Measurements from ENCODE around the gene SGIP1.
"Not testable (repeated sequence)": the region's sequence is repeated elsewhere in the genome, so short reads cannot be mapped to it uniquely, and the experiment has no call there.

Gene SGIP1

DNA sequence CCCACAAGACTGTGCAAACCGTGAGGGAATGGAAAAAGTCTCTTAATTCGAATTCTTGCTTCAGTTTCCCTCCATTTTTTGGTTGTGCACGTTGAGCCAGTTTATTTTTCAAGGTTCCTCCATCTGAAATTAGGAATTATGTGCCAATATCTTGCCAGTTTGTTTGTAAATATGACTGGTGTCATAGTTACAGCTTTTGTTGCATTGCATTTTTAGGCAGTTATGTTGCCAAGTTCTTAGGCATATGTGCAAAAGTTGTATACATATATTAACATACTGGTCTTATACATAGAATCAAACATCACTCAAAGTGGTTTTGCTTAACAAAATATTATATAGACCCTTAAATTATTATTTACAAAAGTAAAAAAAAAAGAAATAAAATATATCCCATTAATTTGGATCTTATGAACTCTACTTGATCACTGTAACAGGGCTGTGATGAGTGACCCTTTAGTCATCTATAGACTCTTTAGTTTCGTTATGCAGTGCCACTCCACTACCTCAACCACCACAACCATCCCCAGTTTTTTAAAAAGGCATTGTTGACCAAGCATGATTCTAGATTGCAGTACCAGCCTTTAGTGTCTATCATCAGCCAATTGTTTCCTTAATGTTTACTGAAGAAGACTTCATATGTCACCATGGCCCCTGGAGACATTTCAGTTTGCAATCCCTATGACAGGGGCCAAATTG is 197.4 kb downstream of the SGIP1 start:
- DNase-seq (ENCODE audit: low spot score): no peak

DNA sequence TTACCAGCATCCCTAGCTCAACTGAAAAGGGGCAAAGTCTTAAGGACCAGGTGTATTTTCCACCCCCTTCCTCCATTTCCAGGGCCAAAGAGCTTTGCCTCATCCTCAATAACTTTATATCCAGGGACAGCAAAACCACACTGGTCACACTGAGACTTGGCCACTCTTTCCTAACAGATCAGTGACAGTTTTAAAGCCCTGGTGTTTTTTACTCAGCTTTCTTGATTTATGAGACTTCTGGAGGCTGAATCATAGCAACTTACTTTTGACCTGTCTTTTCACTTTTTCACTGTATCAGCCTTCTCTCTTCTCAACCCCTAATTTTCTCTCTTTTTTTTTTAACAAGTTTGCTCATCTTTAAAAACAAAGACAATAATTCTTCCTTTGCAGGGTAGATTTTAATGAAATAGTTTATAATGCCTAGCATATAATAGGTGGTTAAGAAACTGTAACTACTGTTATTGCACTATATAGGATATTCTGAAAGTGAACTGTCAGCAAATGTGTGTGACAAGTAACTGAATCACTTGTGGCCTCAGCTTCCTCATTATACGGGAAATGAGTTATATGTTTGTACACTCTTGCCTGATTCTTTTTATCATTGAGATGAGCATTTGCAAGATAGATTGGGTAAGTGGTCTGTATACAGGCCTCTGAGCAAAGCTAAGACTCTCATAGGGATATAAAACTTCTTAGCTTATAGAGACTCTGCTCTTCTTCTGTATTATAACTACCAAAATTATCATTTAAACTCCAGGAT is 198.6 kb downstream of the SGIP1 start:
- no peak for DNase-seq (ENCODE audit: low spot score)

DNA sequence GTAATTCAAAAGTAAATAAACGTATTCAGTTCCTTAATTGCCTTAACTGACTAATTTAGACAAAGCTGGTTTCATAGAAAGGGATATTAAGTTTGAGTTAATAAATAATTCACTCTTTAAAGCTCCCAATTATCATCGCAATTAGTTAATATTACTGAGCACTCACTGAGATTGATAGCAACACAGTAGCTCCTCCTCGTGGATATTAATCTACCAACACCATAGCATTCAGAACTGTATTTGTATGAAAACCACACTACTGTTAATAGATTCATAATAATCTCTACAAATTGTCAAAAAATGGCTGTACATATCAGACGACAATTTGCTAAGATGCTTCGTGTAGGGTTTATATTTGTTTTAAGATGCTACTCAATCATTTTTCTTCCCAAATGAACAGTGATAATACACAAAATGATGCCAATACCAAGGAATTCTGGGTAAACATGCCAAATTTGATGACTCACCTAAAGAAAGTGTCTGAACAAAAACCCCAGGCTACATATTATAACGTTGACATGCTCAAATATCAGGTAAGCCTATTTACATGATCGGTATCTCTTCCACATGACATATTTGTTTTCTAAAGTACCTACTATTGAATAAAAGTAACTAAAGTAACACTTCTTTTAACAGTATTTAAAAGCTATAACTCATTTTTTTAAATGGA is 199.5 kb downstream of the SGIP1 start:
- DNase-seq (ENCODE audit: low spot score): no peak

DNA sequence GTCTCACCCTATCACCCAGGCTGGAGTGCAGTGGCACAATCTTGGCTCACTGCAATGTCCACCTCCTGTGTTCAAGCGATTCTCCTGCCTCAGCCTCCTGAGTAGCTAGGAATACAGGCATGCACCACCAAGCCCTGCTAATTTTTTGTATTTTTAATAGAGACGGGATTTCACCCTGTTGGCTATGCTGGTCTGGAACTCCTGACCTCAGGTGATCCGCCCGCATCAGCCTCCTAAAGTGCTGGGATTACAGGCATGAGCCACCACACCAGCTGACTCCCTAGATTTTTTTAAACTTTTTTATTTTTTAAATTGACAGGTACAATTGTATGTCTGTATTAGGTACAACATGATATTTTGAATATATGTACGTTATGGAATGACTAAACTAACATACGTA is 200.6 kb downstream of the SGIP1 start:
- not testable (repeated sequence) for DNase-seq (ENCODE audit: low spot score)

DNA sequence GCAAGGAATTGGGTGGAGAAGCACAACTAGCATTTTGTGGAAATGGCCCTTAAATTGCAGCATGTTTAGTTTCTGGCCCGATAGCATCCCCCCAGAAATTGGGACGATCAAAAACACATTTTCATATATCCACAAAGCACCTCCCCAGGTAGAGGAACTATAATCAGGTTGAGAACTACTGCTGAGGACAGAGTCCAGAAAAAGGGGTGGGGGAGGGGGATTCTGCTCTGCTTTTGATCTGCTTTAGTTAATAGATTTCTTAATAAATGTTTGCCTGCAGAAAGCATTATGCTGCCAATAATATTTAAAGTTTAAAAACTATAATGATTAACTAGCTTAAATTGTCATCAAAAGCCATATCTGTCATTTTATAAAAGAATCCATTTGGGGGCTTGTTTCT is 203.9 kb downstream of the SGIP1 start:
- no peak for DNase-seq (ENCODE audit: low spot score)

DNA sequence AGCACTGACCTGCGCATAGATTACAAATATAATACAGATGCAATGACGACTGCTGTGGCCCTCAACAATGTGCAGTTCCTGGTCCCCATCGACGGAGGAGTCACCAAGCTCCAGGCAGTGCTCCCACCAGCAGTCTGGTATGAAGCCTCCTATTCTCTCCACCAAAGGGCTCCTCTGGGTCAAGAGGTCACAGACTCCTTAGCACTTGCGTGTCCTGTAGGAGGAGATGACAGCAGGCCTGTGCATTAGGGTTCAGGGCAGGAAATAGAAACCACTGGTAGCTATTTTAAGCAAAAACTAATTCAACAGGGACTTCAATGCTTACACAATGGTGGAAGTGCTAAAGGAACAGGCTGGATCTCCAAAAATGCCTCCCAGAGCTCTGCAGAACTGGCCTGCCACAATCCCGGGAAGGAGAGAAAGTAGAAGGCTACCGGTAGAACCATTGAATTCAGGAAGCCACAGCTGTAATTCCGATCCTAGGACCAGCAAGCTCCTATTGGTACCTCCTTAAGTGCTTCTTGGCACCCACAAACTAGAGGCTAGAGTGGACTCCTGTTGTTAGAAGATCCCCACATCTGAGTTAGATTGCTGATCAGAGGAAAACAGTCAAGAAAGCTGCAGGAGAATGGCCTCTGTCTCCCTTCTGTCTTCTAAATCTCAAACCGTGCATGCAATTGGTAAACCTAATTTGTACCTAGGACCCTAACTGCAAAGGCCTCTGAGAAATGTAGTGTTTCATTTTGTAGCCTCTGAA is 205.6 kb downstream of the SGIP1 start:
- no peak for DNase-seq (ENCODE audit: low spot score)

DNA sequence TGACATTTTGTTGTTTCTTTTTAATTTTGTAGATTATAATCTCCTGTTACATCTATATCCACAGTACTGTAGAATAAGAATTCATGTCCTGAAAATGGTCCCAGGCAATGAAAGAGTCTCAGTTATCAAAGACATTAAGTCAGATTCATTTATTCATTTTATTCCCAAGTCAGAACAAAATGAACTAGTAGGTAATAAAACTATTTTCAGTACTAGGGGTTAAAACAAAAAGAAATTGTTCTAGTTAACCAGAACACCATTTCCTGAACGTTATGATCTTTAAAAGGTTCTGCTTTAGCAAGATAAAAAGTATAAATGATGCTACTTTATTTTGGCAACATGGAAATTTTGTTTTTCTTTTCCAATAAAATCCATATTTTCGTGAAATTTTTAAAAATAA is 211.5 kb downstream of the SGIP1 start:
- DNase-seq (ENCODE audit: low spot score): no peak

DNA sequence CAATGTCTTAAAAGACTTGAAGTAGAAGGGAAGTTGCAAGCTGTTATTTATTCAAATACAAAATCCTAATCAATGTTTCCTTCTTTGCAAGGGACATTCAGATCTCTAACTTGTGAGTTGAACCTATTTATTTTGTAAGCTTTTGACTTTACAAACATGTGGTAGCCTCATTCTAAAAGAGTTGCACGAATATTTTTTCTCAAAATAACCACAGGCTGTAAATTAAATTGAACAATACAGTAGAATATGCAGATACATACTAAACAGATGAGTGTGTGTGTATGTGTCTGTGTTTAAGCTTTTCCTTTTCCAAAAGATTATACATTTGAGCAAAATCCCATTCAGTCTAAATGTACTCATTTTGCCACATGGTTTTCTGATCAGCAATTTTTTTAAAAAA is 213.5 kb downstream of the SGIP1 start:
- DNase-seq (ENCODE audit: low spot score): no peak

DNA sequence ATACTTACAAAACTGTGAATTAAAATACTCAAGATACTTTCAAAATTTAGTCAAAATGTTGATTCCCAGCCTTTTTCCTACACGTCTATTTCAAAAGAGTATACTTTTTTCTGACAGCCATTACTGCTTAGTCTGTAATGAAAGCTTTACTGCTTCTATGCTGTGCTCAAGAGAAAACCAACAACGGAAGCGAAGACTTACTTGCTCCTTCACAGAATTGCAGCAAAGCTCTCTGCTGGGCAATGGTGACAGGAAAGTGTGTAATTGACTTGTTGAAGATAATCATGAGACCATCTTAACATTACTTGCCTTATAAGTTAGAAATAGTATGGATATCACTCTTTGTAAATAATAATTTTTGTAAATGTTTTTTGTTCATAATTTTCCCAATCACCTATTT is 216.6 kb downstream of the SGIP1 start:
- no peak for DNase-seq (ENCODE audit: low spot score)

DNA sequence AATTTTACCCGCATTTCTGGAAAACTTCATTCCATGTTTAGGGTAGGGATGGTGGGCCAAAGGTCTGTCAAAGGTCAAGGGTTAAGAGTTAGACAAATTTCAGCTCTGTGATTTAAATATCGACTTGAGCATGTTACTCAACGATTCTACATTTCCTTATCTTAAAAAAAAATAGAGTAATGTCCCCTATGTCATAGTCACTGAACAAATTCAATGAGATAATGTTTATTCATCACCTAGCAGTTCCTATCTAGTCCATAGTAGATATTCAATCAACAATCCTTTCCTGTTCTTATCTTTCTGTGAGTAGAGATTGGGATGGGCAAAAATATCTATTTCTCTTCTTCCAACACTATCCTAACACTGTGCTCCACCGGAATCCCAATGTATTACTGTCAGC is 217.2 kb downstream of the SGIP1 start:
- no peak for DNase-seq (ENCODE audit: low spot score)

DNA sequence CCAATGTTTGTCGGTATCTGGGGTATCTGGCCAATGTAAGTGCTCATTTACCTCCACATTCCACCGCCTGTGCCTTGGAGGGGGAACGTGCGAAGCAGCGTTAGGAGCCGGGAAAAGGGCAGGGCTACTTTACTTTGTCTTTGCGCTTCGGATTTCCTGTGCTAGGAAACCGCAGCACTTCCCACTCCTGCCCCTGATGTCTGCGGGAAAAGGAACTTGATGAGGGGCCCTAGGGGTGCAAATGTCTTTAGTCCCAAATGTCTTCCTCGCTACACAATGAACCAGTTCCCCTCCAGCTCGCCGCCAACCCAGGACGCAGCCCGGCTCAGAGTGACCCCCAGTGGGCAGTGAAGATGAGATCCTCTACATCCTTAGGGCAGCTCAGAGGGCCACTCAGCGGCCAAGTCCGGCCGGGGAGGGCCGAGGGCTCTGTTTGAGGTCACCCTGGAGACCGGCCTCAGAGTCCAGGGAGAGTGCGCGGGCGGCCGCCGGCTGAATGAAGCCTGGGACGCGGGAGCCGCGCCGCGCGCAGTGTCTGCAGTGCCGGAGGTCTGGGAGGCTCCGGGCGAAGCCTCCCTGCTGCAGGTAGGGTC is 218.1 kb downstream of the SGIP1 start, which contains the start of gene DYNLT5:
Gene DYNLT5 (plus strand): TSS at position 460 of the 593 bp plus-strand sequence. CDS start 2,200 bp downstream, outside the sequence.
- DNase-seq (ENCODE audit: low spot score): no peak

DNA sequence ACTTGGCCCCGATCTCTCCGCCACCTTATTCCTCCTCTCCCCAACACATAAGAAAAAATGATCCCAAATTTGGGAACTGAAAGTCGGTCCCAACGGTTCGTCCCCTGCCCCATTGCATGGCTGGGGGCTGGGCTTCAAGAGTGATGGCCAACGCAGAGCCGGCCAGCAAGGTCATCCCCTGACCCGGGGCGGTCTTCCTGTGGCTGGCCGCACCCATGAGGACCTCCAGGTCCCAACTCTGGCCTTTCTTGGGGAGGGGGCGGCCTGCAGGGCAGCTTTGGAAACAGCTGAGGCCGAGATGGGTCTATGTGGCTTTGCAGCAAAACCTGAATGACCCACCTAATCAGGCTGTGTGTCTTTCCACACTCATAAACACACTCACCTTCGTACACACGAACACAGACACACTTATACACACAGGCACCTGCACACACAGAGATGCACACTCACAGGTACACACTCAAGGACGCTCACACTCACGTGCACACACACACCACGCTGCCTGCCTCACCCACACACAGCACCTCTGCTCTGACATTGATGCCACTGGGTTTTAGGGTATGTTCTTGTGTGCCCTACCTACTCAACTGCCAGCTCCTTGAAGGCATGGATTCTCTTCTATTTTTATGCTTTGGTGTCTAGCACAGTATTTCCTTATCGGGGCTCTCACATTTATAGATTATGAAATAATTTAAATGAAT is 218.9 kb downstream of the SGIP1 start:
- DNase-seq (ENCODE audit: low spot score): no peak

DNA sequence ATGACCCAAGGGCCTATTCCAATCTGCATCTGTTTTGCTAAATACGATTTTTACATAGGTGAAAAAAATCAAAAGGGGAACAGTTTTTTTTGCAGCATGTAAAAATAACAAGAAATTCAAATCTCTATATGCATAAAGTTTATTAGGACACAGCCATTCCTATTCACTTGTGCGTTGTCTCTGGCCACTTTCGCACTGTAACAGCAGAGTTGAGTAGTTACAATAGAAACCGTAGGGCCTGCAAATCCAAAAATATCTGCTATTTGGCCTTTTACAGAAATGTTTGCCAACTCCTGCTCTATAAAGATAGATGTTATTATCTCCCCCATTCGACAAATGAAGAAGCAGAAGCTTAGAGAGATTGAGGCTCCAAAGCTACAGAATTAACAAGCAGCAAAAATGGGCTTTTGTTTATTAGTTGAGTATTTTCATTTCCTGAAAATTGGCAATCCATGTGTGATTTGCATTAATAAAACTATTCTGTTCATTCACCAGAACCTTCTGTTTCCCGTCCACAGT is 223.8 kb downstream of the SGIP1 start:
- DNase-seq (ENCODE audit: low spot score): no peak

DNA sequence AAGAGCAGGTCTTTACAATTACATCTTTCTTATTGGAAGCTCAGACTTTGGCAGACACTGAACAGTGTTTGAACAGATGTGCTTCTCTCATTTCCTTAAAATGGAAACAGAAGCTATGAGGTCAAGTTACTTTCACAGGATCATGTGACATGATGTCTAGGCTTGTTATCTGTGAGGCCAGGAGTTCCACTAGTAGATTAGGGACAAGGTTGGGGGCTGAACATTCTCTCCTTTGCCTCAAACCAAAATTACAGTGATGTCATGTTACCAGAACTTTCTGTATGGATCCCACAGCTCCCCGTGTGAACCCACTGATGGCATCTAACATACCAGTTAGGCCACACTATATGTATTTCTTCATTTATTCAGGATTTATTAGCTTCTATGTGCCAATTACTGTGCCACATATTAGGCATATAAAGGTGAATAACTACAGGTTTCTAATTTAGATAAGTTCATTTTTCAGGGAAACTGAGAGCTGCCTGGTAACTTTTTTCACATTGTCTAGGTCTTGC is 224.3 kb downstream of the SGIP1 start:
- DNase-seq (ENCODE audit: low spot score): no peak

DNA sequence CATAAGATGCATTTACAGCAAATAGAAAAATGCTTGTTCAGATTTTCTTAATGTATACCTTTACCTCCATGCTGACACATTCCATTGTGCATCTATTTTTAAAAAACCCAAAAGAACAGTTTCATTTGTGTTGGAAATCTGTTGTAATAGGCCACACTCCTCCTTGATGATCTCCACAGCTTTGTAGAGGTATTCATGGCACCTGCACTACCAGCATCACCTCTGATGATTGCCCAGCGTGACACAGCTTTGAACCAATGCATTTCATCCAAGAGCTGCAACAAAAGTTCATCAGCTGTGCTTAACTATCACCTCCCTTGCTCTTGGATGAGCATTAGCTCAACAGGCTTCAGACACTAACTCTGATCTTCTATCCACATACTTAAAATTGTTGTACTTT is 226.6 kb downstream of the SGIP1 start:
- DNase-seq (ENCODE audit: low spot score): no peak

DNA sequence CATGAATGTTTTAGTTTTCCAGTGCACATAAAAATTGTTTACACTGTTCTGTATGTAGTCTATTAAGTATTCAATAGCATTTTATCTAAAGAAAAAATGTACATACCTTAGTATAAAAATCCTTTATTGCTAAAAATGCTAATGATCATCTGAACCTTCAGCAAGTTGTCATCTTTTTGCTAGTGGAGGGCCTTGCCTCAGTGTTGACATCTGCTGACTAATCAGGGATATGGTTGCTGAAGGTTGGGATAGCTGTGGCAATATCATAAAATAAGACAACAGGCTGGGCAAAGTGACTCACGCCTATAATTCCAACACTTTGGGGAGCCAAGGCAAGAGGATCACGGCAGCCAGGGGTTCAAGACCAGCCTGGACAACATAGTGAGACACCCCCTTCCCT is 227.3 kb downstream of the SGIP1 start:
- DNase-seq (ENCODE audit: low spot score): no peak

DNA sequence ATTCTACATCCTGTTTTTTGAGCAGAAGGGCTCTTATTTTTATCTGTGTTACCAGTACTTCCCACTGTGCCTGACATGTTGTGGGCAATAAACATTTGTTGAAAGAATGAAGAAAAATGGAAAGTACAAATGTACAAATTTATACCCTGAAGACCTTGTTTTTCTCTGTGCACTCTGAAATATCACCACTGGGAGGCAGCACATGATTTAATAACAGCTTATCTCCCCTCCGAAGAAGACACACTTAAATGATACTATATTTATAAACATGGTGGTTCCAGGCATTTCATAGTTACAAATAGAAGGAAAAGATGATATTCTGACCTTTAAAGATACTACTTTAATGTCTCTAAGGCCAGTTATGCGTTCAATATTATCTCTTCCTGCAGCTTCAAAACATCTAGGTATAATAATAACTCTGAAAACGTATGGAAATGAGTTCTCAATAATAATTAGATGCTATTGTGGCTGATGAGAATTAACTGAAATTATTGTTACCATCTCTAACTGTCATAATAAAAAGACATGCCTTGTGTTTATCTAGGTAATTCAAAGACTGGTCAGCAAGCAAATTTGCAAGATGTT is 231.1 kb downstream of the SGIP1 start:
- DNase-seq (ENCODE audit: low spot score): peak; percentile 58

DNA sequence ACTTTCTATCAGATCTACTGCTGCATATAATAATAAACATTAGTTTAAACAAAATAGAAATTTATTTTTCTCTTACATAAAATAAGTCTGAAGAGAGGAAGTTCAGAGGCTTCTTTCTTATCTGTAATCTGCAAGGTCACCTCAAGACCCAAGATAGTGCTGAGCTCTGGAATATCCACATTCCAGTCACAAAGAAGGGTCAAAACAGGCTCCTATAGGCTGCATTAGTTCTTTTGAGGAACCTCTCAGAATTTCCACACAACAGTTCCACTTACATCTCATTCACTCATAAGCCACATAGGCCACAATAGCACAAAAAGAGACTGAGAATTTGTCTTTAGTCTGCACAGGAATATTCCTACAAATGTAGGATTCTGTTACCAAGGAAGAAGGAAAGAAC is 233.7 kb downstream of the SGIP1 start:
- DNase-seq (ENCODE audit: low spot score): no peak

DNA sequence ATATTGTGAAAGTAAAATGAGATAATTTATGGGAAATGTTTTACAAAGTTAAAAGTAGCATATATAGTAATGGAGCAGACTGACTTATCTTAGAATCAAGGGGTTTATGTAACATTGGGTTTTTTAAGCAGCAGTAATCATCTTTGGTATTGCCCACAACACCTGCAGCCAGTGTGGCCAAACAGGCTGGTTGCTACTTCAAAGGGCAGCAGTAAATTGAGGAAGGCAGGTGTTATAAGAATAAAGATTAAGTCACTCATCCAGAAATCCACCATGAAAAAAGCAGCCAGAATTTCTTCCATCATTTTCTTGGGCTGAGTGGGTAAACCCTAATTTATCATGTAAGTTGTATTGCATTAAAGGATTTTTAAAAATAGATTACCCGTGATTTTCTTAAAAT is 235.0 kb downstream of the SGIP1 start:
- DNase-seq (ENCODE audit: low spot score): no peak

DNA sequence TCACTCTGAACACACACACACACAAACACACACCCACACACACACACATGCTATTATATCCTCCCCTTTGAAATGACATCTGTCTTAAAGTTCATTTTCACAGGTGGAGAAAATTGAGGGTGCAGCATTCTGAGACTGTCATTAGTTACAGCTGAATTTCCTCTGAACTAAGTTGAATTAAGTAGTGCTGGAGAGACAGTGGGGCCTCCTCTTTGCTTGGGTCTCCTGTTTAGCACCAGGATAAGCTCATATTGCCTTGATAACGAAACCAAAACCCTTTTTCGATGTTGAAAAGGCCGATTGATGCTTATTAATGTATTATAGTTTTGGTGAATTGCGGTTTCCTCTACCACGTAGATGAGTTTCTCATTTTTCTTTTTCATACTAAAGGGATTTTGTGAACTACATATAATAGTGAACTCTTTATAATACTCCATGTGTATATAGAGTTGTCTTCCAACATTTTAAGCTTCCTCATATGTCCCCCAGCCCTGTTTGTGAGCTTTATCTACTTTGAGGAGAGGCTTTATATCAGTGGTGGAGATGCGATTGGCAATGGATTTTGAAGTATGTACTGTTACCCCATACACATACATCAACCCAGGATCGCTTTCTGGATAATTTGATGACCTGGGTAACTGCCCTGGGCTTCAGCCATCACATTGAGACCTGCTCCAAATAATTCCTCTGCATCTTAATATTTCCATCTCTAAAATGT is 235.7 kb downstream of the SGIP1 start:
- peak; percentile 24 for DNase-seq (ENCODE audit: low spot score)

Data from CD4-positive, alpha-beta T cell treated with Interleukin-6 at 100 ng/mL for 8 hours (primary cell).